Activated CD4-positive, alpha-beta T cell treated with anti-CD3 and anti-CD28 coated beads, Interleukin-2, amount 50 U/mL, for 1 hour (primary cell): Measurements from ENCODE around the gene ZNF277.
A peak's percentile ranks its signal among the peaks of the same experiment; 100 is the strongest.

Experiments used
- DNase-seq: peaks from one replicate; pipeline ENCODE4 v3.0.0-alpha.2; 2020

The ZNF277 gene

DNA sequence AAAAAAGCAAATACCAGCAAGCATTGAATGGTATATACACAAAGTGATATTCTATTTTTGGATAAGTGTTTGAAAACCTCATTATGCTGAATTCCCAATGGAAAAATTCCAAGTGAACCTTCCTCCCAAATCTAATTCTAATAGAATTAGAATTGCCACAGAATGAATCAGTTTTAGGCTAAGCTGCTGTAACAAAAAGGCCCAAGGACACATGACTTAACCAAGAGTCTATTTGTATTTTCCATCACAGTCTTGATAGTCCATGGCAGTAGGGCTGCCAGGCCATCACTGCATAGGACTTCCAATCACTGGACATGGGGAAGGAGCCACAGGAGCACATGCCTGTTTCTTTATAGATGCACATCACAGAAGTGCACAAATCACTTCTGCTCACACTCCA is 152.6 kb downstream of the ZNF277 start:
- DNase-seq: no peak

- DNase-seq: no peak
Measured at GRCh38 chr7:112360681-112361080, 154.2 kb downstream of the ZNF277 start.

- DNase-seq: no peak
Measured at GRCh38 chr7:112361154-112361553, 154.7 kb downstream of the ZNF277 start.

DNA sequence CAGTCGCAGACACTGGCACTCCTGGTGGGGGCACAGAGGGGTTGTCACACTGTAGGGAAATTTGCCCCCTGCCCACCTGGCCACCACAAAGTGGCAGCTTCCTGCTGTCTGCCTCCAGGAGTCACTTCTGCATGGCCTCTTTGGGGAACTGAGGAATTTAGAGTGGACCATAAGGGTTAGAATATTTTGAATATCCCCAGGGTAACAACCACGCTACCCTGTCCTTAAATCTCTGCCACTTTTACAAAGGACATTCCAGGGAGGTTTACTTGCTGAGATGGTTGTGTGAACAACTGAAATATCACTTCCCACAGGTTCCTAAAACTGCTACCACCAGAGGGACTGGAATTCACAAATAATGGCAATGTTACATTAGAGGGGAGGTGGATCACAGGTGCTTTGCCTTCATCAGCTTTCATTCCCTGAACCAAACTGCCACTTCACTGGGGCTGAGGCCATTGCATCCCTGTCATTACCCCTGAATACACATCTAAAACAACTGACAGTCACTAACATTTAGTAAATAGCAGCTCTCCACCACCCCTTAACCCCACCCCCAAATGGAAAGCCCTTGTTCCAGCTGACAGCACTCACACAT is 155.7 kb downstream of the ZNF277 start:
- no peak for DNase-seq

GRCh38 chr7:112362731-112363131 is 156.2 kb downstream of the ZNF277 start:
- DNase-seq: no peak

DNA sequence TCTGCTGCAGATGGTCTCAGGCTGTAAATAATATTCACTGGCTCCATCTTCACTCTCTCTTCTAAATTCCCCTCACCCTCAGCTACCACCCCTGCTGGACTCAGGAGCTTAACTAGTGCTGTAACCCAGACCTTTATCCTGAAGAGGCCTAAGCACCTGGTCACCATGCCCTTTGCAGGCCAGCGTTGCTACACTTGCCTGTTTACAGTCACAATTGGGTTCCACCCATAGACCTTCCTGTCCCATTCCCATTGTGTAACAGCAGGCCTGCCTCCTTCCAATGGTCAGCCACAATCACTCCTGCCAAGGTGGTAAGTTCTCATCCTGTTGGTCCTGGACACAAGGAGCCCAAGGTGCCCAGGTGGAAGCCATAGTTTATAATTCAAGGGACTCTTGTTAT is 157.9 kb downstream of the ZNF277 start:
- DNase-seq: no peak

- DNase-seq: no peak
Measured at GRCh38 chr7:112365551-112365950, 159.1 kb downstream of the ZNF277 start.

DNA sequence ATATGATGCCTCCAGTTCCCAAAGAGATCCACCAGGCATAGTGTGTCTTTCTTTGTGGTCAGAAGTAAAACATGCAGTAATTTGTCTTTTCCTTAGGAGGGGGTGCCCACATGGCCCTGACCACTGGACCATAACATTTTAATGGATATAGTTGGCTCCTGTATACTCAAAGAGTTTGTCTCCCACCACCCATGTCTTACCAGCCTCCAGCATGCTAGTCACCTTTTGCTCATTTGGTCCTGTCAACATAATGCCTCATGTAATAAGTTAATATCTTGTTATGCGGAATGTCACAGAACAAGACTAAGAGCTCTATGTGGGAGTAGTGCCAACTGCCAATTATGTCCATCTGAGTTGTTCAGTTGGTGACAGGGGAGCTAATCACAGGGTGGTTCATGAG is 160.4 kb downstream of the ZNF277 start:
- no peak for DNase-seq

DNA sequence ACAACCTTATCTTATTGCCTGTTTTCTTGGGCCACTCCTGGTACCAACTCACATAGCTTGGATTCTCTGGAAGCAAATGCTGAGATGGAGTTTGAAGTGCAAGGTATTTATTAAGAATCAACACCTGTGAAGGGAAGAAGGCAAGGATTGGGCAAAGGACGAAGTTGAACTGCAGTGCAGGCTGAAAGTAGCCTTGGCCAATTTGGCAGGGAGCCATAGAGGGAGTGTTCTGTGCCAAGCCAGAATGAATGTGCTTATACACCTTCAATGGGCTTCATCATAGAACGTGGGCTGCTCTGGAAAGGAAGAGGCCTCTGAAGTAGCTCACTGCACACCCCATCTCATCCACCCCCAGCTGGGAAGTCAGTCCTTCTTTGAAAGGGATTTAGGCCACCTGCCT is 163.9 kb downstream of the ZNF277 start:
- no peak for DNase-seq

DNA sequence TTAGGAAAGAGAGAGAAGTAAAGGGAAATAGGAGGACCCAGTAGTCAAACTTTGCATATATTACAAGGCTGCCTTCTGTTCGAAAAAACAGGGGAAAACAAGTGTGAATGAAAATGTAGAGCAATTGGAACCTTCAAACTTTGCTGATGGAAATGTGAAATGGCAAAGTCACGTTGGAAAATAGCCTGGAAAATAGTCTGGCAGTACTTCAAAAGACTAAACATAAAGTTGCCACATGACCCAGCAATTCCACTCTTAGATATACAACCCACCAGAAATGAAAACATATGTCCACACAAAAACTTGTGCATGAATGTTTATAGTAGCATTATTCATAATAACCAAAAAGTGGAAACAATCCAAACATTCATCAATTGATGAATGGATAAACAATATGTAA is 165.2 kb downstream of the ZNF277 start:
- DNase-seq: no peak

GRCh38 chr7:112372101-112372500 is 165.6 kb downstream of the ZNF277 start:
- DNase-seq: no peak

GRCh38 chr7:112377593-112377992 is 171.1 kb downstream of the ZNF277 start:
- DNase-seq: no peak

DNA sequence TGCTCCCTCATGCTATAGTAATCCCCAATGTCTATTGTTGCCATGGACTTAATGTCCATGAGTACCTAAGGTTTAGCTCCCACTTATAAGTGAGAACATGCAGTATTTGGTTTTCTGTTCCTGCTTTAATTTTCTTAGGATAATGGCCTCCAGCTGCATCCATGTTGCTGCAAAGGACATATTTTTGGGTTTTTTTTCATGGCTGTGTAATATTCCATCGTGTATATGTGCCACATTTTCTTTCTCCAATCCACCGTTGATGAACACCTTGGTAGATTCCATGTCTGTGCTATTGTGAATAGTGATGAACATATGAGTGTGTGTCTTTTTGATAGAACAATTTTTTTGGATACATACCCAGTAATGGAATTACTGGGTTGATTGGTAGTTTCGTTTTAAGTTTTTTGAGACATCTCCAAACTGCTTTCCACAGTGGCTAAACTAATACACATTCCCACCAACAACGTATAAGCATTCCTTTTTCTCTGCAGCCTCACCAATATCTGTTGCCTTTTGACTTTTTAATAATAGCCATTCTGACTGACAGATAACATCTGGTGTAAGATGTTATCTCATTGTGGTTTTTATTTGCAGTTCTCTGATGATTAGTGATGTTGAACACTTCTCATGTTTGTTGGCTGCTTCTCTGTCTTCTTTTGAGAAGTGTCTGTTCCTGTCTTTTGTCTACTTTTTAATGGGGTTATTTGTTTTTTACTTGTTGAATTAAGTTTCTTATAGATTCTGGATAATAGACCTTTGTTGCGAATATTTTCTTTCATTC is 175.0 kb downstream of the ZNF277 start:
- DNase-seq: no peak

- no peak for DNase-seq
Measured at GRCh38 chr7:112383671-112384417, 177.3 kb downstream of the ZNF277 start.

- no peak for DNase-seq
Measured at GRCh38 chr7:112385516-112385915, 179.0 kb downstream of the ZNF277 start.

- DNase-seq: no peak
Measured at GRCh38 chr7:112386619-112387018, 180.1 kb downstream of the ZNF277 start.

DNA sequence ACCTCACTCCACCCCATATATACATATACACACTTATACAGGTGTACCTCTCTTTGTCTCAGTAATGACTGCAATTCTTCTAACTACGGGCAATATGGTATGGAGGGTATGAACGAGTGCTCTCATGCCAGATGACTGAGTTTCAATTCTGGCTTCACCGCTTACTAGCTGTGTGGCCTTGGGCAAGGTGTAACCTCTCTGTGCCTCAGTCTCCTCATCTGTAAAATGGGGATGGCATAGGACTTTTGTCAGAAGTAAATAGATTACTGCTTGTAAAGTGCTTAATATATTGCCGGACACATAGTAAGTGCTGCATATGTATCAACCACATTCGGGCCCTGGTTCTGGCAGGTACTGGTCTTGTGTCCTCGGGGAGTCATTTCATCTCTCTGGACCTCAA is 183.7 kb downstream of the ZNF277 start:
- DNase-seq: no peak

- peak; percentile 54 for DNase-seq
Measured at GRCh38 chr7:112391079-112391821, 184.8 kb downstream of the ZNF277 start.

GRCh38 chr7:112391841-112392286 is 185.4 kb downstream of the ZNF277 start:
- peak; percentile 61 for DNase-seq
